GM12878 (cell line): Measurements from ENCODE around the gene ADGRL3.

Experiments used
- CHD2 ChIP-seq: IDR thresholded peaks from 2 replicates; pipeline ENCODE4 v1.6.1; 2011; ENCODE audit warnings: low read depth, low read length, improper control_type of control experiment, borderline replicate concordance
- CTCF ChIP-seq, 3 experiments: IDR thresholded peaks in 2 of 3; conservative IDR thresholded peaks in 1 of 3; 2 replicates each; pipeline ENCODE4 v1.5.1; 2011; ENCODE audit warnings: low read depth in 3 of 3, low read length in 3 of 3, mild to moderate bottlenecking in 3 of 3, control low read depth in 2 of 3, moderate library complexity in 2 of 3, inconsistent platforms in 1 of 3, mixed read lengths in 1 of 3; ENCODE audit not compliant: control insufficient read depth in 2 of 3, insufficient read depth in 1 of 3; ENCODE audit errors: extremely low read depth in 1 of 3
- DPF2 ChIP-seq: fragments of 450-650 bp; IDR thresholded peaks from 2 replicates; pipeline ENCODE4 v1.6.1; 2017; ENCODE audit warnings: mild to moderate bottlenecking
- ELK1 ChIP-seq: IDR thresholded peaks from 2 replicates; pipeline ENCODE4 v1.6.1; 2012; ENCODE audit warnings: low read depth, low read length, improper control_type of control experiment
- EP300 ChIP-seq, 2 experiments: fragments of 150-350 bp in 1 of 2; IDR thresholded peaks; 2 replicates each; pipeline ENCODE4 v1.6.1; 2011 to 2012; ENCODE audit warnings: low read depth in 2 of 2, low read length in 2 of 2, borderline replicate concordance in 1 of 2, improper control_type of control experiment in 1 of 2, inconsistent platforms in 1 of 2; ENCODE audit not compliant: control insufficient read depth in 1 of 2
- FOS ChIP-seq: IDR thresholded peaks from 3 replicates; pipeline ENCODE4 v1.6.1; 2011; ENCODE audit warnings: borderline replicate concordance; ENCODE audit not compliant: insufficient read length; ENCODE audit errors: extremely low read depth
- MTA2 ChIP-seq: fragments of 450-650 bp; IDR thresholded peaks from 2 replicates; pipeline ENCODE4 v1.6.1; 2016; ENCODE audit warnings: low read depth, mild to moderate bottlenecking, moderate library complexity
- MTA3 ChIP-seq: IDR thresholded peaks from 2 replicates; pipeline ENCODE4 v1.6.1; 2012; ENCODE audit warnings: low read length, inconsistent platforms, borderline replicate concordance
- MYC ChIP-seq: IDR thresholded peaks from 2 replicates; pipeline ENCODE4 v1.6.1; 2011; ENCODE audit warnings: mild to moderate bottlenecking, low read length, moderate library complexity, inconsistent platforms; ENCODE audit not compliant: insufficient read depth, insufficient replicate concordance, insufficient read length, severe bottlenecking
- NFYB ChIP-seq: IDR thresholded peaks from 2 replicates; pipeline ENCODE4 v1.6.1; 2011; ENCODE audit warnings: low read depth, mild to moderate bottlenecking, low read length, improper control_type of control experiment, moderate library complexity; ENCODE audit not compliant: insufficient read depth
- PBX3 ChIP-seq: IDR thresholded peaks from 2 replicates; pipeline ENCODE4 v1.6.1; 2011; ENCODE audit warnings: mild to moderate bottlenecking, low read depth, low read length, moderate library complexity; ENCODE audit not compliant: insufficient replicate concordance
- POLR2A ChIP-seq: IDR thresholded peaks from 2 replicates; pipeline ENCODE4 v1.6.1; 2011; ENCODE audit warnings: low read depth, mild to moderate bottlenecking, low read length
- SUZ12 ChIP-seq: fragments of 200-600 bp; sonication (generic); IDR thresholded peaks from one replicate; pipeline ENCODE4 v1.6.1; 2018; ENCODE audit warnings: antibody characterized with exemption, mild to moderate bottlenecking; ENCODE audit not compliant: unreplicated experiment
- ZBTB40 ChIP-seq: fragments of 450-650 bp; IDR thresholded peaks from 2 replicates; pipeline ENCODE4 v1.6.1; 2016; ENCODE audit warnings: mild to moderate bottlenecking, moderate library complexity, borderline replicate concordance

GRCh38 chr4:61723492-61723891 is 523.4 kb downstream of the ADGRL3 start:
- TF ChIP-seq MYC = no peak
- TF ChIP-seq NFYB = no peak
- no peak for TF ChIP-seq POLR2A
- no peak for TF ChIP-seq PBX3
- no peak for TF ChIP-seq MTA2
- no peak for TF ChIP-seq CTCF (IDR thresholded peaks at IDR 0.05 in 2 of 3, conservative IDR thresholded peaks at IDR 0.05 in 1 of 3; ENCODE audit: control insufficient read depth in 2 of 3, extremely low read depth in 1 of 3, insufficient read depth in 1 of 3, low read depth in 3 of 3, low read length in 3 of 3)
- TF ChIP-seq EP300 (IDR thresholded peaks at IDR 0.05; ENCODE audit: borderline replicate concordance in 1 of 2, control insufficient read depth in 1 of 2, low read depth in 2 of 2, low read length in 2 of 2) = no peak
- TF ChIP-seq DPF2 = no peak
- no peak for TF ChIP-seq SUZ12
- no peak for TF ChIP-seq ELK1
- no peak for TF ChIP-seq MTA3
- TF ChIP-seq ZBTB40 = no peak
- TF ChIP-seq FOS = no peak
- TF ChIP-seq CHD2 = no peak
